Glomerular endothelial cell (primary cell): Measurements from ENCODE around the gene PID1. TPM values are rescaled to one million over a fixed set of nuclear protein-coding genes. Genes with fewer than 3 reads are reported as not detected.

Experiments used
- DNase-seq: peaks from one replicate; pipeline ENCODE4 v3.0.0-alpha.2; 2011; ENCODE audit warnings: low read depth, low spot score; ENCODE audit errors: extremely low read depth
- total RNA-seq: library from RNA; depleted of rRNA; stranded (reverse); fragments of >200 nt; gene quantifications from 2 replicates; pipeline ENCODE4 v1.2.3, GENCODE V29; 2015

The PID1 gene
- total RNA-seq, 1 donor from 2014 or later: 0.99 TPM

DNA sequence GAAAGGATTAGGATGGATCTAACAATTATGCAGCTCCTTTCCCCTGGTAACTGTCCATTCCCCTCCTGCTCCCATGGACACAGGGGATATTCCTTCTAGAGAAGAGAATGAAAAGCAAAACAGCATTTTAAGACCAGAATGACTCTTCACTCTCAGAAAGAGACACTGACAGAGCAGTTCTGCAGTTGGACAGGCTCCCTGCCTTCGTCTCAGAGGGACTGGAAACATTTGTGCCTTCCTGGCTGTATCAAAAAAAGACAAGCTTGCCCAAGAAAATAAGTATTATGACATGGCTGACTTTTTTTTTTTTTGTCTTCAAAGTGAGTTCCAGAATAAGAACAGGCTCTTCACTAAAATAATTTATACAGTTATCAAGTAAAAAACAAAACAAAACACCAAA, 9.5 kb downstream of the PID1 start:
- DNase-seq: no peak

DNA sequence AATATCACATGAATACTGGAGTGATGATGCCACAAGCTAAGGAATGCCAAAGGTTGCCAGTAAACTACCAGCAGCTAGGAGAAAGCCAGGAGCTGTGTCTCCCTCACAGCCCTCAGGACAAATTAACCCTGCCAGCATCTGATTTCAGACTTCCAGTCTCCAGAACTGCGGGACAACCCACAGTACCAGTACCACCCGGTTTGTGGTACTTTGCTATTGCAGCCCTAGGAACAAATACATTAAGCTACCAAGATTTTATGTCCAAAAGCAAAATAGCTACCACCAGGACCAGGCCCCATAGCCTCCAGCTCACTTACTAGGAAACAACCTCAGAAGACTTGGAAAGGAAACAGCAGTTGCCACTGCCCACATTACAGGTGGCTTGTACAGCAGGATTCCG, 10.0 kb downstream of the PID1 start:
- DNase-seq: no peak

DNA sequence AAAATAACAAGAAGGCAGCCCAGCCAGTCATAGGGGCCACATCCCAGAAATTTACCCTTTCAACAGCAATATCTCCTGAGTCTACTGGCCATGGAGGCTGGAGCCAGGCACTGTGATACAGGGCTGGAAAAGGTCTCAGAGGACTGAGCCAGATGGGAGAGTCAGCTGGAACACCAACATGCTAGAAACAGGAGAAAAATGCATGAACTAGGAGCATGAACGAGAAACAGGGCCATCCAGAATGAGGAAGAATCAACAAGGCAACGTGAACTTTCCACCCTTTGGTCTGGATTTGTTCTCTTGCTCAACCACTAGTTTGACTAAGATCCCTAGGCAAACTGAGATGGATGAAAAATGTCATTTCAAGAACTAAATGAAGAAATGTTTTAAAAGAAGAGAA, 13.1 kb downstream of the PID1 start:
- no peak for DNase-seq

DNA sequence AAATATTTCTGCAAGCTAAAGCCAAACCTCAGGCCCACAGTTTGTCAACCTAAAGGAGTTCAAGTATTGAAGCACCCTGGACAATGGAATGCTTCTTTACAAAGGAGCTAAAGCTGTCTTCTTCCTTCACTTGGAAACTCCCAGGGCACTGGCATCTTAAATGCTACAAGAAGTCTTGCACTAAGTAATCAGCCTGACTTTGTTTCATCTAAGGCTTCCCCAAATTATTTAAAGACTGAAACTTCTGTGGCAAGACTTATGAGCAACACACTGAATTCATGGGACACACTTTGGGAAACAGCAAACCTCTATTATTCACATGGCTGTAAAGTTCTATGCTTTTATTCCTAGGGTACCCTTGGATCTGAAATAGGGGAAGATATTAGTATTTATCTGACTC, 14.7 kb downstream of the PID1 start:
- no peak for DNase-seq

DNA sequence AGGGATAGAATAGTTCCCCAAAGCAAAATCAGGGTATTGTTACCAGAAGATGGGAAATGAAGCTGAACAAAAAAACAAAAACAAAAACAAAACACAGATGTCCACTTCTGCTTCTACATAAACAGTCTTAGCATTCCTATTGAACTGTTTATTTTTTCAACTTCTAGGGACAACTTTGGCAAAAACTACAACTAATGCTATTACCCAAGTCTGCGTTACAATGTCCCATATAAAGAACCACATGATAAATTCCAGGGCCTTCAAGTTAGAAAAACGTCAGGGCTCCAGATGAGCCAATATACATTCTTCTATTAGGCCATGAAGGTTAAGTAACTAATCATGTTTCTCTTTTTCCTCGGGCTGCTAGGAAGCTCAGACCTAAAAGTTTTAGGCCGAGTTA, 16.9 kb downstream of the PID1 start:
- DNase-seq: no peak

DNA sequence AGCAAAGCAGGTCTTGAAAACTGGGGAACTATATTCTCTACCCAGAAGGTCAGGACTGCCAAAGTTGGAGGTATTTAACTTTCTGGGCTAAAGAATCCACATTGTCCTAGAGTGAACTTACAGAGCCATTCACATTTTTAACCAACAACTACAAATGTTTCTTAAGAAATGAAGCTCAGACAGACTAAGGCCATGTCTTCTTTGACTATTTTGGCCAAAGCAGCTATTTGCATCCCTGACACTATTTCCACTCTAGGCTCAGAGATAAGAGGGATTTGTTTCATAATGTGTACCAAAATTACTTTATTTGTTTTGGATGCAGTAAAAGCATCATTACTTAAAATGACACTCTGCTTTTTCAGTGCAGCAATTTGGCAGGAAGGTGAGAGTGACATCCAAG, 18.1 kb downstream of the PID1 start:
- DNase-seq: no peak

DNA sequence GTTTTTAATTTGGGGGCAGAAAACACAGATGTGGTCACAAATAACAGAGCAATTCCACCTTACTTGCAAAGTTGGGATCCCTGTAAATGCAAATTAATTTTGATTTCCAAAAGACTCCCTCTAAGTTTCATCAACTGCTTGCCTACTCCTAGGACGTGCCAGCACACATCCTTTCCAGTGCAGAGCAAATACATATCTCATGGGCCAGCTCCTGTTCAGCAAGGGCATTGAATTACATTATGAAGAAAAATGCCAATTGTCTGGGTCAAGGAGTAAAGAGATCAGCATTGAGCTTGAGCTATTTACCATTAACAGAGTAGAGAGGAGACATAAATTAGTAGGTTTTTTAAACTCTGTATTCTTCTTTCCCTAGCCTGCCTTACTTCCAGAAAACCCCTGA, 18.8 kb downstream of the PID1 start:
- no peak for DNase-seq

DNA sequence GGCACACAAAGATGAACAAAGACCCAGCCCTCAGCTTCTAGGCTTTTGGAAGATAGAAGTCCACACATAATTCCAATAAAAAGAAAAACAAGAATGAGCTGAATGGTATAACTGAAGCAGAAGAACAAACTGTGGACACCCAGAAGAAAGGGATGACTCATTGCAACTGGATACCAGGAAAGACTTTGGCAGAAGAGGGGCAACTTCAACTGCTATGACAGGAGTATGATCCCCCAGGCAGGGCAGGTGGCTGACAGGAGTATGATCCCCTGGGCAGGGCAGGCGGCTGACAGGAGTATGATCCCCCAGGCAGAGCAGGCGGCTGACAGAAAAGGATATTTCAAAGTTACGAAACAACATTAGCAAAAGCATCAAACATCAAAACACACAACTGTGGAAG, 21.6 kb downstream of the PID1 start:
- DNase-seq: no peak

DNA sequence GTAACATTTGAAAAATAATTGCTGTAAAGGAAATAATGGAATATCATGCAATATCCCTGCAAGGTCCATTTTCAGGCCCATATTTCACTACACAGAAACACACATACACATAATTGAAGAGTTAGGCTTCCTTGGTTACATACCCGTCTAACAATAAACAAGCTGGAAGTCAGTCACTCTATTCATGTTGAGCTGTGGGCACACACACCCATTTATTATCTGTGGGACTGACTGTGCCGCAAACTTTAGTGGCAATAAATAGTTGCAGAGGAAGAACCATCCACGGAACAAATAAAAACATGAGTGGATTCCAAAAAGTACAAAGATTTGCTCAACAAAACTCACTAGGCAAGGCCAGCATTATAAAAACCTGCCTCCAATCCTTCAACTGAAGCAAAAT, 24.8 kb downstream of the PID1 start:
- DNase-seq: no peak

DNA sequence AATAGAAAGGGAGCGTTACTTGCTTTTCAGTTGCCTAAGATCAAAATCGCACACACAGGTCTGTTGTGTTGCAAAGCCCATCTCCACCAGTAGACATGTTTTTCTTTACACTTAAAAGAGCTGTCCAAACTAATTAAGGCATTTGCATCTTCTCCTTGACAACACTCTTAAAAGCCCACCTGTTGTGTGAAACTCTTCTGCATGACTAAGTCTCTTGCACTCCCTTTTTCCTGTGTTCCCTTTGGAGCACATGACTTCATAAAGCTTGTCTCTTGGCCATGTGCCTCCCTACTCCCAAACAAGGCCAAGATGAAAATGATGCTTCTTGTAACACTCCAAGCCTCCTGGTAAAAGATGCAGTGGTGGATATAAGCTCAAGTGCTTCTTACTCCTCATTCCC, 26.1 kb downstream of the PID1 start:
- no peak for DNase-seq

DNA sequence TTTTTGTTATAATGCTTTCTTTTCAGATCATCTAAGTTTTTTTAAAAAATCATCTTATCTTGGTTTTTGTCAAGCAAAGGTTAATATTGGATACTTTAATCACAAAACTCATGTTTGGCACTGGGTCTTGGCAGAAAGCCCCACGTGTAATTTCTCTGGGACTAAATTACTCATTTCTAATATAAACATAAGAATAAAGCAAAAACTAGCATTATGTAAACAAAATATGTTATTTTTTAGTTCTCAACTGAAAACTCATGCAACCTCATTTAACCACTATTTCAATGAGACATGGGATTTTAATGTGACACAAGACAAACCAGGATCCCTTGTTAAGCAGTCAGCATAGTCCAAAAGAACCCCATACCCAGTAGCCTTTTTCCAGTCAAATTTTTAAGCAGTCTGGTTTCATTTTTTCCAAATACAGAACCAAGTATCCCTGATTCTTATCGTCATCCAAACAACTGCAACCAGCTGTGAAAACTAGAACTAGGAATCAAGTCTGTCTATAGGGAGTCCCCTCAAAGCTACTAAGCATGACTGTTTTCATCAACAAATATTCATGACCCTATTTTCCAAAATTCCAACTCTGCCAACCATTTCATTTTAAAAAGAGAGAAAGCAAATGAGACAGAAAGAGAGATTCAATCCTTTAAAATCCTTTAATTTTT, 27.1 kb downstream of the PID1 start:
- no peak for DNase-seq

DNA sequence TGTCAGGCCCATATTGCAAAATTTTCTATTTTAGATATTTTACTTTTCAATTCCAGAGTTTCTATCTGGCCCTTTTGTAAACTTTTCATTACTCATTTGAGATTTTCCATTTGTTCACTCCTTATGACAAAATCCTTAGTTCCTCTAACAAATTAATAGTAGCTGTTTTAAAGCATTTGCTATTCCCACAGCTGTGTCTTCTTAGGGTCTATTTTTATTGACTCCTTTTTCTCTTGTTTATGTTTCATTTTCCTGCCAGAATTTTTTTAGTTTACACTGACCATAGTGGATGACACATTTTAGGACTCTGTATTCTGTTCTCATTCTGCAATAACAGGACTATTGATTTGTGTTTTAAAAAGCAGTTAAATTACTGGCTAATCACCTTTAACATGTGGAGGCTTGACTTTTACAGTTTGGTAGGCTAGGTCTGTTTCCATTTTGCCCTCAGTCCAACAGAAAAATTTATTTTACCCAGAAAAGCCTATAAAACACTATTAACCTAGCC, 30.0 kb downstream of the PID1 start:
- no peak for DNase-seq

DNA sequence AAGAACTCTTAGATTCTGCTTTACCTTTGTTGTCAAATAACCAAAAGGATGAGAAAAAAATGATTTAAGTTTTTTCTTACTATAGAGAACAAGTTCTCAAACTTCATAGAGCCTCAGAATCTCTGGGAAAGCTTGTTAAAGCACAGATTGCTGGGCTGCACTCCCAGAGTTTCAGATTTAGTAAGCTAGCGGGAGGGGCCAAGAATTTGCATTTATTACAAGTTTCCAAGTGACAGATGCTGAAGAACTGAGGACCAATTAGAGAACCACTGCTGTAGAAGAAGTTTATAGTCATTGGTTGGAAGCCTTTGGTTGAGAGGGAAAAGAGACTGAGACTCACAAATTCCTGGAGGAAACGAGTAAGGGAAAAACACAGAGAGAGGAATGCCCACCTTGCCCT, 32.1 kb downstream of the PID1 start:
- DNase-seq: no peak

DNA sequence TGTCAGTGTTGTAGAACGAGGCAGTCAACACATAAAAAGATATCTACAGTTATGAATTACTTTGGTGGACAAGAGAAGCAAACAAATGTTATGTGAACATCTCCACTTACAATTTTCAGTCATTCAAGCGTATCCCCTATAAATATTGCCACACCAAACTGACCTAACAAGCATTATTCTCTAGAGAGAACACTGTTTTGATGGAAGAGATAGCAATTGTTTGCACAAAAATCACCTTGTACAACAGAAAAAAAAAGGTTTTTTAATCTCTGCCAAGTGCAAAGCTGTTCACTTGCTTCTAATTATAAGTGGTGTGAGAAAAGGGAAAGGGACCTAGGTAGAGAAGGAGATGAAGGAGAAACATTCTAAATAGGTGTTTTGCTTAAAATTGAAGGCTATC, 33.8 kb downstream of the PID1 start:
- no peak for DNase-seq

DNA sequence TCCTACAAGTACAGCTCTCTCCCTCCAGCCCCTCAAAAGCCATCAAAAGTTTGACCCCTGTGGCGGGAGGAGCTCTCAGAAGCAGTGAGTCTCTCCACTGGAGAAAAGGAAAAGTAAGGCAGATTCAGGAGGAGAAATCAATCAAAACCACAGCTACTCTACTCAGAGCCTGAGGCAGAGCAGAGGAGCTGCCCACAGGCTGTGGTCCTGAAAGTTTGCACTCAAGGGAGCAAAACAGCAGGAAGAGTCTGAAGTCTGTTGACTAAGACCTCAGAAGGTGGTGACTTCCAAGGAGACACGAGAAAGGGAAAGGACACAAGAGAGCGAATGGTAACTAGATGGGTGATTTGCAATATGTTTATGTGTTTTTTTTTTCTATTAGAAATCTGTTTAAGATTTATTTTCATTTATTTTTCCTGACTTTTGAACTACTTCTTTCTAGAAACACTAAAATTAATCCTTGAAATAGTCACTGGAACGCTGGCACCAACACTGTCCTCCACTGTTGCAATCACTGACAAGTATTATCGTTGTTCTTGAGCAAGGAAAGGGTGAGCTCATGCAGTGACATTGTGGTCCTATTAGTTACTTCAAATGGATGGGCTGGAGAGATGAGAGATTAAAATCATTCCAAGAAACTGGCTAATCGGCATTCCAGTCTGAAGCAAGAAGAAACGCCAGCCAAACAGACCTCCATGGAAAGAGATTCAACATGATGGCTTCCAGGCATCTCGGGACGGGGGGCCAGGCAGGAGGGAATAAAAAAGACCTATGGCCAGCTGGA, 35.8 kb downstream of the PID1 start:
- DNase-seq: no peak

DNA sequence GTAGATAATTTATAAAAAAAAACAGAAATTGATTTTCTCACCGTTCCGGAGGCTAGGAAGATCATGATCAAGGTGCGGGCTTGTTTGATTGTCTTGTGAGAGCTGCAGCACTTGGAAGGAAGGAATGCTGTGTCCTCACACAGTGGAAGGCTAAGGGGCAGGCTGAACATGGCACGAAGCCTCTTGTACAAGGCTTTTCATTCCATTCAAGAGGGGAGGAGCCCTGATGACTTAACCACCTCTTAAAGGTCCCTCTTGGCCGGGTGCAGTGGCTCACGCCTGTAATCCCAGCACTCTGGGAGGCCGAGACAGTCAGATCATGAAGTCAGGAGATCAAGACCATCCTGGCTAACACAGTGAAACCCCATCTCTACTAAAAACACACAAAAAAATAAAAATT, 39.2 kb downstream of the PID1 start:
- no peak for DNase-seq

DNA sequence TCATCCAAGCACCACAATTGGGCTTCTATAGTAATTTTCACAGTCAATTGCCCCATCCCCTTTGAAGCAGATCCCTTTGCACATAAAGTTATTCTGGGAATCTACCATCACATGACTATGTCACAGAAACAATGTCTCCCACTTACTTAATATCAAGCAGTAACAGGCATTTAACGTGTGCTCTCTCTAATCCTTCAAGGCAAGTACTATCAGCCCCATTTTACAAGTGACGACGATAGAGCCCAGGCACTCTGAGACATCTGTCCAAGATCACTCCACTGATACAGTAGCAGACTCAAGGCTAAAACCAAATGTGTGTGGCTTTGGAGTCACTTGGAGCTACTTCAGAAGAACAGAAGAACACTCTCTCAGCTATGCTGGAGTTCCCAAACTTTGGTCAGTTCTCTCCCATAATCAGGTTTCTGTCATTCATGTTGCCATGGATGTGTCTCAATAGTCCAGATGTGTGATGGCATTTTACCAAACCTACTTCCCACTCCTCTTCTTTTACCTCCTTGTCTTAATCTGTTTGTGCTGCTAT, 39.7 kb downstream of the PID1 start:
- DNase-seq: no peak

DNA sequence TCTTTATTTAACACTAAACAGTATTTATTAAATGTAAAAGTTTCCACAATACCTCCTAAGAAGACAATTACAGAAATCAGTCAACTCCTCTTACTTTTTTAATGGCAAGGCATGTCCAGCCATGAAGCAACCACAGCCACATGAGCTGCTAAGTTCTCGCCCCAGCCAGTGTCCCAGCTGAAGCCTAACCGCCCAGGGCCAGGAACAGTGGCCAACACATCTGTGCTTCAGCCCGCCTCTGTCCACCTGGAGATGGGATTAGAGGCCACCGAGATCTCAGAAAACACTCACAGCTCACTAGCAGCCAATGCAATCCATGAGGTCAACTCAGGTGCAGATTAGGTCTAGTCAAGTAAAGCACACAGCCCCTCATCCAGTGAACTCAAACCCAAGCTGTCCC, 40.2 kb downstream of the PID1 start:
- no peak for DNase-seq

DNA sequence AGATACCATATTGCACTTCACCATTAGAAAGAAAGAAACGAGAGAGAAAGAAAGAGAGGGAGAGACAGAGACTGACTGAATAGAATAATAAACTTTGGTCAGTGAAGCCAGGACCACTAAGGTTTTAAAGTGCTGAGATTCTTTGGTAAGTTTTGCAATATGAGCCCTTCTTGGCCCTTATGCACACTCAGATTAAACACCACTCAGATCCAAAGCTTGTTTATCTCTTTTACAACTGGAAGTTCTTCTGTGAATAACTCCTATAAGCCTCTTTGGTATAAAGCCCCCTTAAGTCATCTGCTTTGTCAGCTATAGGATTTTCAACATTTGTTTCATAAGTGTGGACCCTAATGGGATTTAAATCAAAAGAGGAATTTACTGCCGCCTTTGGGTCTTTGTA, 40.8 kb downstream of the PID1 start:
- no peak for DNase-seq

DNA sequence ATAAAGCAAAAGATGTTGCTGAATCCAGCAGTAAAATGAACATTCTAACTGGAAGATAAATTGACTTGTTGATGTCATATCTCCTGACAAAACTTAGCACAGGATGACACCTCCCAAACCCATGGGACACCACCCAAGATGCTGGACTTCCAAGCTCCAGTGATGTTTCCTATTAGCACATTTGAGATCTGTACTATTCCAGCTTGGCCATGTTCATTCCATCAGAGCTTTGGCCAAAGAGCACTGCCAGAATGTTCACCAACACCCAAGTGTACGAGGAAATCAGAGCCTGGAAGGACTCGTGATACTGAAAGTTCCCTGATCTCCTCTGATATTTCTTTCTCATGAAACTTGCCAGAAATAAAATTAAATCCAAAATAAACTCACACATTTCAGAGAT, 44.7 kb downstream of the PID1 start:
- DNase-seq: no peak

DNA sequence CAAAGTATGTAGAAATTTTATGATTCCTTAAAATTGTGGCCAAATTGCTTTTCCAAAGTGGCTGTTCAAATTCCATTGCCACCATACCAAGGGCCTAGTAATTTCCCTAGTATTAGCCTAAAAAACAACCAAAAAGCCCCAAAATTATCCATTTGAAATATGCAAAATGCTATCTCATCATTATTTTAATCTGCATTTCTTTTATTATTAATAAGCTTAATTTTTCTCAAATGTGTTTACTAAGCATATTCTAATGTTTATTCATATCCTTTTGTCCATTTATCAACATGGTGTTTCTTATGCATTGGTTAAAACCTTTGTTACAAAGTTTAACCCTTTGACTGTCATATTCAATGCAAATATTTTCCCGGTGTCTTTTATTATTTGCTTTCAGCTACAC, 48.0 kb downstream of the PID1 start:
- no peak for DNase-seq

DNA sequence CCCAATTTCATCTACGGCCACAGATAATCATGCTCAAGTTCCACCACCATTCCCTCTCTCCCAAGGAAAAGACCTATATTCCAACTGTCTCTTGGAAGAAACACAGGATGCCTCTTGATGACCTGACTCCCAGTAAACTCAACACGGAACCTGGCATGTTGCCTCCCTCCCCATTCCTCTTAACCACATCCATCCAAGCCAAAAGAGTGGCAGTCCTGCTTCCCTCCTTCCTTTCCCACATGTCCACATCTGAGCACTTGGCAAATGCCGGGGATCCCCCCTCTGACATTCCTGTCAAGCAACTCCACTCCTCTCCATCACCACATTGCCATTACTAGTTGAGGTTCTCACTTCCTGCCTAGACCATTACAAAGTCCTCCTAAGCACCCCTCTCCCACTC, 49.4 kb downstream of the PID1 start:
- no peak for DNase-seq
